ENCODE data around the gene FAM216A. TPM values are rescaled to one million over a fixed set of nuclear protein-coding genes. Genes with fewer than 3 reads are reported as not detected.
"Not testable (repeated sequence)": the region's sequence is repeated elsewhere in the genome, so short reads cannot be mapped to it uniquely, and the experiment has no call there.

Gene FAM216A
- total and polyA plus RNA-seq, 2 of the 4 experiments (the other 2 are of a cell fraction): 14.0 to 31.1 TPM

- H2BK15ac ChIP-seq (ENCODE audit: low read depth, low read length); H3K9me1 ChIP-seq (ENCODE audit: insufficient read depth, low read length); ATAC-seq (ENCODE audit: low read depth); H3K4me3 ChIP-seq (ENCODE audit: insufficient read depth, low read depth, low read length); dilution Hi-C loops (cut with HindIII; ENCODE audit: low sequenced_read_pairs, unreplicated experiment); POLR2A ChIA-PET (ENCODE audit: unreplicated experiment); H2AK5ac ChIP-seq (ENCODE audit: low read depth, low read length); H3K4me1 ChIP-seq (ENCODE audit: control insufficient read depth, insufficient read depth, low read length); H2AFZ ChIP-seq (replicated peaks; ENCODE audit: low read length, poor library complexity); H3K9ac ChIP-seq (ENCODE audit: low read depth, low read length); H3K36me3 ChIP-seq (ENCODE audit: control insufficient read depth, insufficient read depth, low read length); CTCF ChIA-PET; H3K27ac ChIP-seq (ENCODE audit: insufficient read depth, low read length); H4K20me1 ChIP-seq (ENCODE audit: insufficient read depth, low read length); BruUV-seq (replicated peaks); H2BK5ac ChIP-seq (ENCODE audit: low read depth, low read length, poor library complexity, severe bottlenecking); H3K79me1 ChIP-seq (ENCODE audit: low read depth in 1 of 2, low read length in 2 of 2); H3K14ac ChIP-seq (replicated peaks; ENCODE audit: low read depth, low read length); H4K91ac ChIP-seq (ENCODE audit: insufficient read depth, low read depth, low read length); H2BK20ac ChIP-seq (ENCODE audit: low read depth, low read length); H3K4ac ChIP-seq (ENCODE audit: low read depth, low read length); H2BK120ac ChIP-seq (ENCODE audit: low read depth, low read length); H3K18ac ChIP-seq (ENCODE audit: low read depth, low read length); H4K8ac ChIP-seq (ENCODE audit: low read depth in 2 of 2, low read length in 2 of 2); H3K56ac ChIP-seq (ENCODE audit: extremely low read depth, insufficient read depth, low read length); H3K4me2 ChIP-seq (ENCODE audit: low read depth, low read length); in situ Hi-C loops (cut with MboI; ENCODE audit: low sequenced_read_pairs); H2AK9ac ChIP-seq (replicated peaks; ENCODE audit: low read depth, low read length, poor library complexity); DNase-seq; H4K5ac ChIP-seq (ENCODE audit: low read depth, low read length); H3K27me3 ChIP-seq (ENCODE audit: control insufficient read depth, insufficient read depth, low read length); H3K23ac ChIP-seq (ENCODE audit: low read depth, low read length); H3K9me3 ChIP-seq (ENCODE audit: control insufficient read depth, insufficient read depth, low read length): not testable (repeated sequence)
- intact Hi-C loops (cut with micrococcal nuclease): loop anchor here (5.0 kb wide), 1 partner anchor 382 kb away; the partner anchor contains the start of gene C12orf76
- 100% methylated on average over 4 of the region's 15 CpGs; no CpG with 5 or more reads in 1 of the 2 experiments for WGBS, 2 experiments (ENCODE audit: extremely low coverage in 2 of 2, insufficient read length in 1 of 2)
Measured at GRCh38 chr12:110429676-110430075, 39.0 kb upstream of the FAM216A start.

All from IMR-90 (cell line).